Liver (tissue), 9 donors: ENCODE measurements around the gene DIS3. TPM values are rescaled to one million over a fixed set of nuclear protein-coding genes. Genes with fewer than 3 reads are reported as not detected.

Experiments used
- DNase-seq: peaks from one replicate; pipeline ENCODE4 v3.0.0-alpha.2; 2017; ENCODE audit warnings: low spot score
- H3K27ac ChIP-seq, 2 donors: one replicate each; pipeline ENCODE4 v1.7.0; 2013; ENCODE audit warnings: inconsistent platforms in 2 of 2, low read length in 2 of 2, control low read depth in 1 of 2, low read depth in 1 of 2, mild to moderate bottlenecking in 1 of 2
- H3K27me3 ChIP-seq, 4 donors: one replicate each; pipeline versions ENCODE4 v1.6.1 to v1.7.0; 2013; ENCODE audit warnings: low read length in 3 of 4, inconsistent platforms in 1 of 4, mild to moderate bottlenecking in 1 of 4, moderate library complexity in 1 of 4; ENCODE audit not compliant: control insufficient read depth in 4 of 4, insufficient read depth in 4 of 4
- H3K36me3 ChIP-seq, 4 donors: one replicate each; pipeline versions ENCODE4 v1.6.1 to v1.7.0; 2013; ENCODE audit warnings: low read length in 3 of 4, mild to moderate bottlenecking in 3 of 4, low read depth in 1 of 4, moderate library complexity in 1 of 4; ENCODE audit not compliant: control insufficient read depth in 4 of 4, insufficient read depth in 3 of 4
- H3K4me1 ChIP-seq, 4 donors: one replicate each; pipeline versions ENCODE4 v1.6.1 to v1.7.0; 2013; ENCODE audit warnings: low read length in 3 of 4, mild to moderate bottlenecking in 3 of 4, moderate library complexity in 1 of 4; ENCODE audit not compliant: control insufficient read depth in 4 of 4, insufficient read depth in 4 of 4
- H3K4me3 ChIP-seq, 3 donors: one replicate each; pipeline versions ENCODE4 v1.6.1 to v1.7.0; 2013; ENCODE audit warnings: low read length in 3 of 3, control low read depth in 1 of 3, low read depth in 1 of 3, mild to moderate bottlenecking in 1 of 3
- H3K9ac ChIP-seq, 2 donors: one replicate each; pipeline ENCODE4 v1.7.0; 2013; ENCODE audit warnings: low read length in 2 of 2, mild to moderate bottlenecking in 2 of 2, moderate library complexity in 2 of 2, control low read depth in 1 of 2, low read depth in 1 of 2
- H3K9me3 ChIP-seq, 4 donors: one replicate each; pipeline versions ENCODE4 v1.6.1 to v1.7.0; 2013; ENCODE audit warnings: low read length in 3 of 4; ENCODE audit not compliant: control insufficient read depth in 4 of 4
- ATF3 ChIP-seq: IDR thresholded peaks from 2 replicates; pipeline ENCODE4 v1.6.1; 2016; ENCODE audit warnings: antibody characterized with exemption
- CTCF ChIP-seq: fragments of 150-350 bp; IDR thresholded peaks from 2 replicates; pipeline ENCODE4 v1.5.1; 2017; ENCODE audit warnings: improper control_type of control experiment, low read depth, low read length; ENCODE audit not compliant: missing input control
- EGR1 ChIP-seq, 2 donors: IDR thresholded peaks; 2 replicates each; pipeline ENCODE4 v1.6.1; 2016 to 2018; ENCODE audit warnings: antibody characterized with exemption in 2 of 2, low read depth in 2 of 2
- FOXA1 ChIP-seq: IDR thresholded peaks from 2 replicates; pipeline ENCODE4 v1.6.1; 2016; ENCODE audit warnings: antibody characterized with exemption
- FOXA2 ChIP-seq: IDR thresholded peaks from 2 replicates; pipeline ENCODE4 v1.6.1; 2016; ENCODE audit warnings: antibody characterized with exemption
- GABPA ChIP-seq, 2 donors: IDR thresholded peaks in 1 of 2; conservative IDR thresholded peaks in 1 of 2; 2 replicates each; pipeline ENCODE4 v1.6.1; 2016; ENCODE audit warnings: antibody characterized with exemption in 2 of 2, mild to moderate bottlenecking in 1 of 2, moderate library complexity in 1 of 2
- HNF4A ChIP-seq, 2 donors: conservative IDR thresholded peaks; 2 replicates each; pipeline ENCODE4 v1.6.1; 2016; ENCODE audit warnings: antibody characterized with exemption in 2 of 2, mild to moderate bottlenecking in 2 of 2
- HNF4G ChIP-seq: IDR thresholded peaks from 2 replicates; pipeline ENCODE4 v1.6.1; 2016; ENCODE audit warnings: antibody characterized with exemption
- JUND ChIP-seq, 2 donors: IDR thresholded peaks; 2 replicates each; pipeline ENCODE4 v1.6.1; 2016; ENCODE audit warnings: antibody characterized with exemption in 2 of 2
- MAX ChIP-seq: IDR thresholded peaks from 2 replicates; pipeline ENCODE4 v1.6.1; 2016; ENCODE audit warnings: antibody characterized with exemption
- NR2F2 ChIP-seq: IDR thresholded peaks from 2 replicates; pipeline ENCODE4 v1.6.1; 2016; ENCODE audit warnings: antibody characterized with exemption
- RAD21 ChIP-seq, 2 donors: IDR thresholded peaks; 2 replicates each; pipeline ENCODE4 v1.6.1; 2016; ENCODE audit warnings: antibody characterized with exemption in 2 of 2, mild to moderate bottlenecking in 2 of 2
- REST ChIP-seq: IDR thresholded peaks from 2 replicates; pipeline ENCODE4 v1.6.1; 2016; ENCODE audit warnings: antibody characterized with exemption, mild to moderate bottlenecking
- RXRA ChIP-seq, 2 donors: IDR thresholded peaks; 2 replicates each; pipeline ENCODE4 v1.6.1; 2017 to 2018; ENCODE audit warnings: antibody characterized with exemption in 2 of 2, mild to moderate bottlenecking in 1 of 2
- SP1 ChIP-seq: IDR thresholded peaks from 2 replicates; pipeline ENCODE4 v1.6.1; 2018; ENCODE audit warnings: antibody characterized with exemption, mild to moderate bottlenecking
- TAF1 ChIP-seq: conservative IDR thresholded peaks from 2 replicates; pipeline ENCODE4 v1.6.1; 2016; ENCODE audit warnings: antibody characterized with exemption, mild to moderate bottlenecking
- YY1 ChIP-seq: IDR thresholded peaks from 2 replicates; pipeline ENCODE4 v1.6.1; 2016; ENCODE audit warnings: antibody characterized with exemption, mild to moderate bottlenecking
- ZBTB33 ChIP-seq: IDR thresholded peaks from 2 replicates; pipeline ENCODE4 v1.6.1; 2016; ENCODE audit warnings: antibody characterized with exemption
- WGBS: extraction: QIAGEN DNeasy Blood & Tissue Kit; methylation state at CpG from one replicate; pipeline ENCODE4 v1.1.7; 2013; 5-methylcytosine and 5-hydroxymethylcytosine counted together
- polyA plus RNA-seq, 2 donors: library from polyadenylated mRNA; stranded (reverse) in 1 of 2; unstranded in 1 of 2; fragments of 200-250 nt in 1 of 2; fragments of >200 nt in 1 of 2; fragmentation: Nextera tagmentation in 1 of 2; extraction: Ambion mirVana in 1 of 2; gene quantifications; one replicate each; pipeline versions ENCODE4 v1.2.1 to v1.2.3, GENCODE V29; 2013 to 2015
- total RNA-seq, 2 donors: library from RNA; depleted of rRNA; stranded (reverse); fragments of >200 nt; gene quantifications; one replicate each; pipeline ENCODE4 v1.2.3, GENCODE V29; 2014
- donor health status: healthy.
- donor health status: healthy.
- donor health status: healthy.
- donor health status: healthy.
- donor health status: healthy.

Gene DIS3
- total and polyA plus RNA-seq, 4 donors: 8.0 to 17.4 (median 11.5) TPM

- no peak for TF ChIP-seq REST
- TF ChIP-seq SP1: no peak
Observed at GRCh38 chr13:72823081-72823480, 41.4 kb upstream of the DIS3 start (continued).

GRCh38 chr13:72820898-72821279 lies 39.2 kb upstream of the DIS3 start:
- 67% methylated on average over 1 of the region's 1 CpG for WGBS
- TF ChIP-seq REST (no peak), EGR1 (IDR thresholded peaks at IDR 0.05; ENCODE audit: low read depth in 2 of 2) (no peak), YY1 (no peak), FOXA2 (no peak), RAD21 (IDR thresholded peaks at IDR 0.05) (no peak), MAX (no peak), FOXA1 (no peak), NR2F2 (no peak), HNF4G (no peak), RXRA (IDR thresholded peaks at IDR 0.05) (no peak), ATF3 (no peak), TAF1 (no peak), ZBTB33 (no peak), SP1 (no peak), HNF4A (conservative IDR thresholded peaks at IDR 0.05) (no peak), CTCF (no peak), GABPA (IDR thresholded peaks at IDR 0.05 in 1 of 2, conservative IDR thresholded peaks at IDR 0.05 in 1 of 2) (no peak), JUND (IDR thresholded peaks at IDR 0.05) (no peak)
- no peak overlapping the region for H3K9ac ChIP-seq
- no peak for DNase-seq
- H3K9me3 ChIP-seq: no peaks in the 10 kb centered on the region
- no peak overlapping the region for H3K4me3 ChIP-seq
- H3K36me3 ChIP-seq: peaks cover 0 to 14% (median 7%) of the 10 kb centered on the region in 4 donors
- no peak overlapping the region for H3K27ac ChIP-seq
- H3K27me3 ChIP-seq: no peaks in the 10 kb centered on the region
- H3K4me1 ChIP-seq: no peaks in the 10 kb centered on the region
